Measurements from ENCODE around the gene OPN4.

OPN4 gene

DNA sequence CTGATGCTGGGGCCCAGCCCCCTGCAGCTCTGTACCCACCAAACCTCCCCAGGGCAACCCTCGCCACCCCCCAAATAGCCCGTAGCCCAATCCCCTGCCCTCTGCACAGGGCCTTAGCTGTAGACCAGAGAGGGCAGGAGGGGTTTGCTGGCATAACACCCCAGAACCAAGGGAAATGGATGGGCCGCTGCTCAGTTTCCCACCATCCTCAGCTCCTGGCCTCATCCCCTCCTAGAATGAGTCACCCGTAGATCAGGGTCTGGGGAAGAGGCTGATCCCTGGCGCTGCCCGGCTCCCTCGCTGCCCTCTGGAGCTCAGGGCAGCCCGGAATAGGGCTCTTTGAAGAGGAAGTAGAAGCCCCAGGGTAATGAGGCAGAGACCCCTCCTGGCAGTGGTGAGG is 45.2 kb downstream of the OPN4 start:
- DNase-seq (ENCODE audit: low read depth, low spot score), result no peak

DNA sequence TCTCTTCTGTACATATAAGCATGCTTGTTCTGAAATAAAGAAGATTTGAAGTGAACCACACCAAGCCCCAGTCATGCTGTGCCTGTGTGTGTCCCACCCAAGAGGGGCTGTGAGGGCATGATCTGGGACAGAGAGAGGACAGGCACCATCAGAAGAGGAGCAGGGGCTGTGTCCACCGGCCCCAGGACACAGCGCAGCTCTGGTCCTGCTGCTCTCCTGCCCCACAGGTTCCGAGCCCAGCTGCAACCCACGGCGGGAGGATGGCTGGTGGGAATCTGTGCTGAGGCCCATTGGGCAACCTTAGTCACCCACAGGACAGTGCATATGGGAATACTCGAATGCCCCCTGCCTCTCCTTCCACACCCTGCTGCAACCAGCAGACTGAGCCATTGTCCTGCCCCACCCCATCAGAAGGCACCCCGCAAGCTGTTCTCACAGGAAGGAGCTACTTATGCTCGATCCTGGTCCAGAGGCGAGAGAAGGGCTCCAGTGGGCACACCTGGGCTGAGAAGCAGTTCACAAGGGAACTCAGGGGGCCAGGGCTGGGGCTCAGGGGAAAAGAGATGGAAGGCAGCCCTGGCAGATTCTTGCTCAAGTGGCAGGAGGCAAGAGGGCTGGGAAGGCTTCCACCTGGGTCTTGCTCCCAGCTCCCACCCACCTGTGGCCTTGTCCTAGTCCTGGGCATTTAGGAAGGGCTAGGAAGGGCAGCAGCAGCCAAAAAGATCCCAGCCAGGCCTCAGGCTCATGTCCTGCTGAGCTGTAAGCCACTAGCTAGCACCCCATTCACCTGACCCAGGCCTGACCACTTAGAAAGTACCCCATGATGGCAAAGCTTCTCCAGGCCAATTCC is 45.9 kb downstream of the OPN4 start:
- no peak for DNase-seq (ENCODE audit: low read depth, low spot score)

DNA sequence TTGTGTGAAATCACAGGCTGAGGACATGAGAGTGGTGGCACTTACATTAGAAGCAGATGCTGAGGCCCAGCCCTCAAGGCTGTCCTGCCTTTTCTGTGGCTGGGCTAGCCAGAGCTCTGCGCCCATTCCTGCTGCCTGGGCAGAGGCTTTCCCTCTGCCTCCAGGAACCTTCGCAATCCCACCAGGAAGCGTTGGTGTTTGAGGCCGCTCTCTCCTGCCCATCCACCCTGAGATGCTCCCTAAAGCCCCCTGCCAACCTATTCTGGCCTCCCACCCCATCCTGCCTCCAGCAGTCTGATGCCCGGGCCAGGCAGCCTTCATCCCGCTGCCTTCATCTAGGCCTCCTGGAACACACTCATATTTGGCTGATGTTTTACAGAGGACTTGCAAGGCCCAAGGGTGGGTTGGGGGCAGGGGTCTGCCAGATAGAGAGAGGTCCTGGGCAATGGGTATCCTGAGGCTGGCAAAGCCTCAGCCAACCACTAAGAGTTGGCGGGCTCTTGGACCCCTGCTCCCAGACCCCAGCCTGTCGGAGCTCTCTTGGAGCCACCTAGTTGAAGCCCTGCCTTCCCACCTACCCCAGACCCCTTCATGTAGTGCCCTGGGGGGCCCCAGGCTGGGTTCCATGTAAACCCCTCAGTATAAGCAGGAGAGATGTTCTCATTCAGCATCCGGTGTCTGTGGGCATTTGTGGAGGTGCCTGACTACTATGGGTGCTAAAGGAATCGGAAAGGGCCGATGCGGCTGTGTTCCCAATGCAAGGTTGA is 46.7 kb downstream of the OPN4 start:
- no peak for DNase-seq (ENCODE audit: low read depth, low spot score)

GRCh38 chr10:86703176-86703575 is 48.8 kb downstream of the OPN4 start:
- DNase-seq (ENCODE audit: low read depth, low spot score), result no peak

- no peak for DNase-seq (ENCODE audit: low read depth, low spot score)
These were observed 50.8 kb downstream of the OPN4 start for GRCh38 chr10:86705139-86705538.

DNA sequence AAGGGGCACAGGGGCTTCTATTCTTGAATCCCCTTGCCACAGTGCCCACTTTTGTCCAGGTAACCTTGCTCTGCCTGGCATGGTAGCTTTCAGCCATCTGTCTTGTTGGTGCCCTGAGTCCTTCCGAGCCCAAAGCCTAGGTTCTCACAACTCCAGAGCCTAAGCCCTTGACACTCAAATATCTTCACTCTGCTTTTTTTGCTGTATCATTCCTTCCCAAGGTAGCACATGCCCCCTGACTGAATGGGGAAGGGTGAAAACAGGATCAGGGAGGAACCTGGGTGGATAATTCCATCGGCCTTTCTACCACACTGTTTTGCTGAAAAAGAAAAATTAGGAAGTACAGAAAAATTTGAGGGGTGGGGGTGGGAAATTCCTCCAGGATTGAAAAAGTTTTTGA is 51.6 kb downstream of the OPN4 start:
- DNase-seq (ENCODE audit: low read depth, low spot score), result no peak

DNA sequence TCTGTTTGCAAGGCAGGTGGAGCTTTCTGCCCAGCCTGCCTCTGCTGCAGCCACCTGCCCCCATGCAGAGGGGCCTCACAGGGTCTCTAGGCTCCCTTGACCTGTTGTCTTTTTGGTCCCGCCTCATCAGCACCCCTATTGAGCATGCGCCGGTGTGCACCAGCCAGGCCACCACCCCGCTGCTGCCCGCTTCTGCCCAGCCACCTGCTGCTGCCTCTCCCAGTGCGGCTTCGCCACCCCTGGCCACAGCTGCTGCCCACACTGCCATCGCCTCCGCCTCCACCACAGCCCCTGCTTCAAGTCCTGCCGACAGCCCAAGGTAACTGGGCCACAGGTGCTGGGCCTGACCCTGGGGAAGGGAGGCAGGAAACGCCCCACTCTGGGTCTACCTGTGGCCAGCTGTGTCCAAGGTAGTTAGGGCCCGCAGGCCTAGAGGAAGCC is 52.1 kb downstream of the OPN4 start:
- DNase-seq (ENCODE audit: low read depth, low spot score), result no peak

- no peak for DNase-seq (ENCODE audit: low read depth, low spot score)
These were observed 52.6 kb downstream of the OPN4 start for GRCh38 chr10:86706977-86707376.

- peak; percentile 67 for DNase-seq (ENCODE audit: low read depth, low spot score)
These were observed 53.2 kb downstream of the OPN4 start for GRCh38 chr10:86707505-86707904.

- DNase-seq (ENCODE audit: low read depth, low spot score), result no peak
These were observed 53.9 kb downstream of the OPN4 start for GRCh38 chr10:86708068-86708782.

GRCh38 chr10:86708783-86709380 is 54.5 kb downstream of the OPN4 start:
- no peak for DNase-seq (ENCODE audit: low read depth, low spot score)

- DNase-seq (ENCODE audit: low read depth, low spot score), result no peak
These were observed 55.2 kb downstream of the OPN4 start for GRCh38 chr10:86709396-86710185.

GRCh38 chr10:86710987-86711512 is 56.7 kb downstream of the OPN4 start:
- DNase-seq (ENCODE audit: low read depth, low spot score), result peak; percentile 95

- peak; percentile 66 for DNase-seq (ENCODE audit: low read depth, low spot score)
These were observed 57.4 kb downstream of the OPN4 start for GRCh38 chr10:86711513-86712316.

- no peak for DNase-seq (ENCODE audit: low read depth, low spot score)
These were observed 58.0 kb downstream of the OPN4 start for GRCh38 chr10:86712317-86712707.

GRCh38 chr10:86715156-86715795 is 60.9 kb downstream of the OPN4 start:
- no peak for DNase-seq (ENCODE audit: low read depth, low spot score)

GRCh38 chr10:86715836-86716235 is 61.5 kb downstream of the OPN4 start:
- no peak for DNase-seq (ENCODE audit: low read depth, low spot score)
